Fibroblast of lung (primary cell): Measurements from ENCODE around the gene ILDR1. TPM values are rescaled to one million over a fixed set of nuclear protein-coding genes. Genes with fewer than 3 reads are reported as not detected.

Source experiments
- DNase-seq, 2 donors: peaks; one replicate each; pipeline versions ENCODE4 v3.0.0 to v3.0.0-alpha.2; 2010; ENCODE audit warnings: low read depth in 2 of 2
- H2AFZ ChIP-seq: 2 replicates; pipeline ENCODE4 v1.5.1; 2012; ENCODE audit warnings: low read length, control low read depth, inconsistent platforms
- H3K27ac ChIP-seq: 2 replicates; pipeline ENCODE4 v1.5.1; 2011; ENCODE audit warnings: low read length, control low read depth; ENCODE audit not compliant: insufficient read depth
- H3K27me3 ChIP-seq: 2 replicates; pipeline ENCODE4 v1.5.1; 2011; ENCODE audit warnings: mild to moderate bottlenecking, low read length; ENCODE audit not compliant: control insufficient read depth, insufficient read depth
- H3K36me3 ChIP-seq: 2 replicates; pipeline ENCODE4 v1.5.1; 2011; ENCODE audit warnings: low read length; ENCODE audit not compliant: control insufficient read depth, insufficient read depth
- H3K4me1 ChIP-seq: 2 replicates; pipeline ENCODE4 v1.5.1; 2011; ENCODE audit warnings: low read length; ENCODE audit not compliant: control insufficient read depth, insufficient read depth; ENCODE audit errors: extremely low read depth
- H3K4me2 ChIP-seq: 2 replicates; pipeline ENCODE4 v1.5.1; 2011; ENCODE audit warnings: low read length, control low read depth; ENCODE audit not compliant: insufficient read depth; ENCODE audit errors: extremely low read depth
- H3K4me3 ChIP-seq, 4 experiments: fragments of 200-600 bp in 1 of 4; sonication (generic) in 1 of 4; replicated peaks in 1 of 4; 2 replicates each; pipeline ENCODE4 v1.5.1; 2011 to 2016; ENCODE audit warnings: low read length in 4 of 4, low read depth in 3 of 4, mild to moderate bottlenecking in 3 of 4, control low read depth in 2 of 4, inconsistent platforms in 1 of 4, mixed read lengths in 1 of 4; ENCODE audit not compliant: insufficient read depth in 1 of 4; ENCODE audit errors: control extremely low read depth in 1 of 4
- H3K79me2 ChIP-seq: 2 replicates; pipeline ENCODE4 v1.5.1; 2012; ENCODE audit warnings: mild to moderate bottlenecking, low read length, inconsistent platforms; ENCODE audit not compliant: control insufficient read depth, insufficient read depth
- H3K9ac ChIP-seq: 2 replicates; pipeline ENCODE4 v1.5.1; 2011; ENCODE audit warnings: mild to moderate bottlenecking, low read length, control low read depth; ENCODE audit not compliant: insufficient read depth
- H3K9me3 ChIP-seq: 2 replicates; pipeline ENCODE4 v1.5.1; 2012; ENCODE audit warnings: low read depth, low read length; ENCODE audit not compliant: control insufficient read depth, insufficient read depth
- H4K20me1 ChIP-seq: 2 replicates; pipeline ENCODE4 v1.5.1; 2011; ENCODE audit warnings: low read length; ENCODE audit not compliant: control insufficient read depth, insufficient read depth; ENCODE audit errors: extremely low read depth
- CTCF ChIP-seq, 2 donors: IDR thresholded peaks in 1 of 2; conservative IDR thresholded peaks in 1 of 2; 1 replicate in 1 of 2; 2 replicates in 1 of 2; pipeline ENCODE4 v1.5.1; 2011 to 2012; ENCODE audit warnings: low read length in 2 of 2, control low read depth in 1 of 2, inconsistent platforms in 1 of 2, low read depth in 1 of 2, mild to moderate bottlenecking in 1 of 2
- EZH2 ChIP-seq: IDR thresholded peaks from 2 replicates; pipeline ENCODE4 v1.5.1; 2012; ENCODE audit warnings: low read length, control low read depth, mild to moderate bottlenecking; ENCODE audit errors: missing control alignments
- polyA plus RNA-seq, 2 donors: library from polyadenylated mRNA; depleted of rRNA in 1 of 2; stranded (reverse) in 1 of 2; unstranded in 1 of 2; fragments of >200 nt; gene quantifications; 2 replicates each; pipeline ENCODE4 v1.2.1, GENCODE V29; 2011 to 2012; ENCODE audit warnings: missing spikeins in 1 of 2
- total RNA-seq: library from RNA; depleted of rRNA; stranded (reverse); fragments of >200 nt; gene quantifications from 2 replicates; pipeline ENCODE4 v1.2.1, GENCODE V29; 2014

ILDR1 gene
- total and polyA plus RNA-seq, 2 donors (not counting 1 experiment from before 2014, with no cell fraction given) = not detected

GRCh38 chr3:122033023-122033422 is 11.0 kb upstream of the ILDR1 start:
- Histone ChIP-seq H3K4me3 (no peak overlapping the region), H3K36me3 (no peaks in the 10 kb centered on the region), H3K27me3 (no peaks in the 10 kb centered on the region), H3K4me2 (no peak overlapping the region), H3K79me2 (no peaks in the 10 kb centered on the region), H3K4me1 (no peaks in the 10 kb centered on the region), H3K9me3 (no peaks in the 10 kb centered on the region), H4K20me1 (no peaks in the 10 kb centered on the region), H3K9ac (no peak overlapping the region), H2AFZ (no peak overlapping the region), H3K27ac (no peak overlapping the region)
- TF ChIP-seq CTCF (conservative IDR thresholded peaks at IDR 0.05 in 1 of 2, IDR thresholded peaks at IDR 0.05 in 1 of 2; ENCODE audit: low read depth in 1 of 2, low read length in 2 of 2) (no peak), EZH2 (no peak)
- peak in 1 of 2 donors; percentile 2 for DNase-seq

GRCh38 chr3:122032531-122032930 is 10.5 kb upstream of the ILDR1 start:
- DNase-seq = no peak
- Histone ChIP-seq H3K27ac (no peak overlapping the region), H3K36me3 (no peaks in the 10 kb centered on the region), H3K27me3 (no peaks in the 10 kb centered on the region), H3K9ac (no peak overlapping the region), H3K4me3 (no peak overlapping the region), H2AFZ (no peak overlapping the region), H3K9me3 (no peaks in the 10 kb centered on the region), H4K20me1 (no peaks in the 10 kb centered on the region), H3K4me1 (no peaks in the 10 kb centered on the region), H3K4me2 (no peak overlapping the region), H3K79me2 (no peaks in the 10 kb centered on the region)
- TF ChIP-seq EZH2 (no peak), CTCF (conservative IDR thresholded peaks at IDR 0.05 in 1 of 2, IDR thresholded peaks at IDR 0.05 in 1 of 2; ENCODE audit: low read depth in 1 of 2, low read length in 2 of 2) (no peak)

- H3K9ac ChIP-seq = no peak overlapping the region
- no peaks in the 10 kb centered on the region for H3K9me3 ChIP-seq
- no peak for DNase-seq
- no peaks in the 10 kb centered on the region for H3K79me2 ChIP-seq
- H4K20me1 ChIP-seq = no peaks in the 10 kb centered on the region
- H3K36me3 ChIP-seq = no peaks in the 10 kb centered on the region
- no peak overlapping the region for H3K27ac ChIP-seq
- no peaks in the 10 kb centered on the region for H3K27me3 ChIP-seq
- no peak overlapping the region for H3K4me2 ChIP-seq
- H2AFZ ChIP-seq = no peak overlapping the region
- H3K4me1 ChIP-seq = no peaks in the 10 kb centered on the region
- H3K4me3 ChIP-seq = no peak overlapping the region
- no peak for TF ChIP-seq CTCF (conservative IDR thresholded peaks at IDR 0.05 in 1 of 2, IDR thresholded peaks at IDR 0.05 in 1 of 2; ENCODE audit: low read depth in 1 of 2, low read length in 2 of 2)
- TF ChIP-seq EZH2 = no peak
Observed at GRCh38 chr3:122031123-122031468, 9.0 kb upstream of the ILDR1 start.
